IPS-NIHi7 (cell line): Measurements from ENCODE around the gene SMIM23.
A peak's percentile ranks its signal among the peaks of the same experiment; 100 is the strongest.

Source experiments
- DNase-seq: peaks from one replicate; pipeline ENCODE4 v3.0.0; 2012; ENCODE audit warnings: mixed read lengths; ENCODE audit errors: extremely low spot score

The SMIM23 gene

GRCh38 chr5:171785517-171785916 lies at the start of gene SMIM23:
SMIM23 (plus strand) TSS chr5:171785817; CDS start chr5:171785872, 55 bp downstream.
- DNase-seq, result no peak

- no peak for DNase-seq
Measured at GRCh38 chr5:171736976-171737891, 48.4 kb upstream of the SMIM23 start.

- DNase-seq, result no peak
Measured at GRCh38 chr5:171738501-171738900, 47.1 kb upstream of the SMIM23 start.

- peak; percentile 26 for DNase-seq
Measured at GRCh38 chr5:171739271-171739670, 46.3 kb upstream of the SMIM23 start.

GRCh38 chr5:171743436-171744076 lies 42.1 kb upstream of the SMIM23 start:
- DNase-seq, result no peak

GRCh38 chr5:171744264-171744663 lies 41.4 kb upstream of the SMIM23 start:
- DNase-seq, result no peak

GRCh38 chr5:171744882-171745281 lies 40.7 kb upstream of the SMIM23 start:
- DNase-seq, result no peak

- DNase-seq, result no peak
Measured at GRCh38 chr5:171745602-171746001, 40.0 kb upstream of the SMIM23 start.

GRCh38 chr5:171747061-171747859 lies 38.4 kb upstream of the SMIM23 start:
- no peak for DNase-seq

- no peak for DNase-seq
Measured at GRCh38 chr5:171748720-171749119, 36.9 kb upstream of the SMIM23 start.

GRCh38 chr5:171749365-171749764 lies 36.3 kb upstream of the SMIM23 start:
- DNase-seq, result no peak

GRCh38 chr5:171750311-171750788 lies 35.3 kb upstream of the SMIM23 start:
- peak; percentile 81 for DNase-seq

- DNase-seq, result no peak
Measured at GRCh38 chr5:171755354-171755821, 30.2 kb upstream of the SMIM23 start.

- no peak for DNase-seq
Measured at GRCh38 chr5:171757853-171758535, 27.6 kb upstream of the SMIM23 start.

GRCh38 chr5:171759777-171760176 lies 25.8 kb upstream of the SMIM23 start:
- no peak for DNase-seq

GRCh38 chr5:171762021-171762608 lies 23.5 kb upstream of the SMIM23 start:
- no peak for DNase-seq

- DNase-seq, result no peak
Measured at GRCh38 chr5:171762903-171763302, 22.7 kb upstream of the SMIM23 start.

- no peak for DNase-seq
Measured at GRCh38 chr5:171764265-171764664, 21.4 kb upstream of the SMIM23 start.

GRCh38 chr5:171766875-171767274 lies 18.7 kb upstream of the SMIM23 start:
- DNase-seq, result no peak

GRCh38 chr5:171770153-171770552 lies 15.5 kb upstream of the SMIM23 start:
- peak; percentile 65 for DNase-seq

GRCh38 chr5:171771856-171772255 lies 13.8 kb upstream of the SMIM23 start:
- no peak for DNase-seq
